HG02610 (cell line): ENCODE measurements around the gene OR2V1.
"Not testable (repeated sequence)": the region's sequence is repeated elsewhere in the genome, so short reads cannot be mapped to it uniquely, and the experiment has no call there.

Experiments used
- ATAC-seq: cut with Tn5 transposase; IDR thresholded peaks from one replicate; pipeline ENCODE4 v1.9.1; 2021; ENCODE audit warnings: mild to moderate bottlenecking, moderate library complexity; ENCODE audit not compliant: unreplicated experiment

The OR2V1 gene

DNA sequence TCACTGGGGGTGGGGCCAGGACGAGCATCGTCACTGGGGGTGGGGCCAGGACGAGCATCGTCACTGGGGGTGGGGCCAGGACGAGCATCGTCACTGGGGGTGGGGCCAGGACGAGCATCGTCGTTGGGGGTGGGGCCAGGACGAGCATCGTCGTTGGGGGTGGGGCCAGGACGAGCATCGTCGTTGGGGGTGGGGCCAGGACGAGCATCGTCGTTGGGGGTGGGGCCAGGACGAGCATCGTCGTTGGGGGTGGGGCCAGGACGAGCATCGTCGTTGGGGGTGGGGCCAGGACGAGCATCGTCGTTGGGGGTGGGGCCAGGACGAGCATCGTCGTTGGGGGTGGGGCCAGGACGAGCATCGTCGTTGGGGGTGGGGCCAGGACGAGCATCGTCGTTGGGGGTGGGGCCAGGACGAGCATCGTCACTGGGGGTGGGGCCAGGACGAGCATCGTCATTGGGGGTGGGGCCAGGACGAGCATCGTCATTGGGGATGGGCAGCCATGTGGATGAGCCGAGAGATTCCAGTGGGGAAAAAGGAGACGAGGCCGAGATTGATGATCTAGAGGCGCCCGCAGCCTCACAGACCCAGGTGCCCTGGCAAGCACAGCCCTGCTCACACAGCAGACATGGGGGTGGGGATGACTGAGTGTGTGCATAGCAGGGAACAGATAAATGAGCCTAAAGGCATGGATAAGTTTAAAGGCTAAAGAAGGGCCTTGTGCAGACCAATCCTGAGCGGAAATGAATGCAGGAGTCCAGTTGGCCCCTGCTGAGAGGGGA is 30.0 kb upstream of the OR2V1 start:
- ATAC-seq: not testable (repeated sequence)

DNA sequence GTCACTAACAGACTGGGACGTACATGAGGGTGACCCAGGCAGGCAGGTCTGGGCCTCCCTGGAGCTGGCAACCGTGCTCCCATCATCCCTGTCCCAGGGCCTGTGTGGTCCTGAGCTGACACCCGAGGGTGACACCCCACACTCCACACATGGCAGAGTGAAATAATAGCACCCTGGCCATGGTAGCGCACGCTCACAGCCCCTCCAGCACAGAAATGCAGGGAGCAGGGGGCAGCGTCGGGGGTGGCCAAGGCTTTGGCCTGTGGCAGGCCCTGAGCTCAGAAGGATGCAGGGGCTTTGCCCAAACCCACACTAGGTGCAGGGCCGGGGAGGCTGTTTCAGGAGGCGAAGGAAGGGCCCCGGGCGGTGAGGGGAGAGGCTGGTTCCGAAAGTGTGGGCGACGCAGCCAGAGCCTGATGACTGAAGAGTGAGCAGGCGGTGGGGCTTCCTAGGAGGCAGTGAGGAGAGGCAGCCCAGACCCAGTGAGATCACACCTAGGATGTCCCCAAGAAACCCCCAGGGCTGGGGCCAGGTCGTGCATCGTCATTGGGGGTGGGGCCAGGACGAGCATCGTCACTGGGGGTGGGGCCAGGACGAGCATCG is 29.3 kb upstream of the OR2V1 start:
- ATAC-seq: no peak

DNA sequence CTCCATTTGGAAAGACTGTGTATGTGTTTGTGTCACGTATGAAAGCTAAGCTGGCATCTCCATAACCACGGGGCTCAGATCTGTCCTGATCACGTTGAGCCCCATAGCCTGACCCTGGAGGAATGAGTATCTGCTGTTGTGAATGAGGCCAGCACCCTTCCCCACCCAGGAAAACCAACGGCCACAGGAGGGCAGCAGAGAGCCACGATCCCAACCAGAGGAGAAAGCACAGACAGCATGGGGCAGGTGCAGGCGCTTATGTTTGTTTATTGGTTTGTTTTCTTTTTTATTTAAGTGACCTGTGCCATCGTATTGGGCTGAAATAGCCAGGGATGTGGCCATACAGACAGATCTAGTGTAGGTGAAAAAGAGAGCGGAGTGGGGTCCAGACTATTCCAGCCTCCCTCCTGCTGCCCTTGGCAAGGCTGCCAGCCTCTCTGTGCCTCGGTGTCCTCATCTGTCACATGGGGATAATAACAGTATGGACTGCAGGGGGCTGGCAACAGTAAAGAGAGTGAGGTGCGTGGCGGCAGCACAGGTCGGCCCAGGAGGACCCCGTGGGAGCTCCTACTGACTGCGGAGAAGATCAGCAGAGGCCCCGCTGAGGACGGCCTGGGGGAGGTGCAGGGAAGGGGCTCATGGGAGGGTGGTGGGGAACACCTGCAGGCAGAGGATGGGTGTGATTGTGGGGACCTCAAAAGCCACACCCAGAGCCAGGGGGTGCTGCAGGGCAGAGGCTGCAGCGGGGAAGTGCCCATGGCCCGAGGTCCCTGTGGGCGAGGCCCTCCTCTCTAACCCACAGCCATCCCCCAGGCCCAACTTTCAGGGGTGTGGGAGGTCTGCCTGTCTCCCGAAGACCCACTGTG is 28.6 kb upstream of the OR2V1 start:
- peak; percentile 52 for ATAC-seq

- ATAC-seq: no peak
Measured at GRCh38 chr5:181158869-181159268, 27.9 kb upstream of the OR2V1 start.

DNA sequence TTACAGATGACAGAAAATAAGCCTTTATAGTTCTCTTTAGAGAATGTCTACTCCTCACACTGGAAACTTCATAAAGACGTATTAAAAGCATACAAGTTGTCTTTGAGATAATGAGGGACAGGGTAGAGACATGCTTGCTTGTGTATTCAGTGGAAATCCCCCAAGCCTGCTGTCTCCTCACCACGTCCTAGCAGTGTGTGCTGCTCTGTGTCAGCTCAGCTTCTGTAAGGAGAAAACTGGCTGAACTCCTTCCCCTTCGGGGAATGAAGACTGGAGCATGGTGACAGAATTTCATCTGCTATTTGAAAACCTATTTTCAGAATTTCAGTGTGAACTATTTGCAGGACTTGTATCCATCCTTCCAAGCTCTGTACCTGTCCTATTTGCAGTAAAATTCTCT is 25.8 kb upstream of the OR2V1 start:
- ATAC-seq: peak; percentile 44

- no peak for ATAC-seq
Measured at GRCh38 chr5:181153814-181154213, 22.8 kb upstream of the OR2V1 start.

DNA sequence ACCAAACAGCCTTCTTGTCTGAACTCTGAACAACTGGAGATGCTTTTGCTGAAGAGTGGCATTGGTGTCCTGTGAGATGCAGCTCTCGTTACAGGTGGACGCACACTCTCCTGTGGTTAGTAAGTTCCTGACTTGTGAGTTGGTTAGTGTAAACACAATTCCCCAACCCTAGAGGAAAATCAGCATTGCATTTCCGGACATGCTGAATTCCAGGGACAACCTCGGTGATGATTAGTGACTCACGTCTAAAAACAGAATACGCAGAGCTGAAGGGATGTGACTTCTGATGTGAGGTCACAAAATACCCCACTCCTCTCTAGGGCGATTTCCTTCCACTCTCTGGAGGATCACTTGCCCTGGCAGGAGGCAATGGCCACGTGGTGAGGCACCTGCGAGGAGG is 21.4 kb upstream of the OR2V1 start:
- ATAC-seq: no peak

GRCh38 chr5:181151146-181151545 is 20.2 kb upstream of the OR2V1 start:
- ATAC-seq: no peak

DNA sequence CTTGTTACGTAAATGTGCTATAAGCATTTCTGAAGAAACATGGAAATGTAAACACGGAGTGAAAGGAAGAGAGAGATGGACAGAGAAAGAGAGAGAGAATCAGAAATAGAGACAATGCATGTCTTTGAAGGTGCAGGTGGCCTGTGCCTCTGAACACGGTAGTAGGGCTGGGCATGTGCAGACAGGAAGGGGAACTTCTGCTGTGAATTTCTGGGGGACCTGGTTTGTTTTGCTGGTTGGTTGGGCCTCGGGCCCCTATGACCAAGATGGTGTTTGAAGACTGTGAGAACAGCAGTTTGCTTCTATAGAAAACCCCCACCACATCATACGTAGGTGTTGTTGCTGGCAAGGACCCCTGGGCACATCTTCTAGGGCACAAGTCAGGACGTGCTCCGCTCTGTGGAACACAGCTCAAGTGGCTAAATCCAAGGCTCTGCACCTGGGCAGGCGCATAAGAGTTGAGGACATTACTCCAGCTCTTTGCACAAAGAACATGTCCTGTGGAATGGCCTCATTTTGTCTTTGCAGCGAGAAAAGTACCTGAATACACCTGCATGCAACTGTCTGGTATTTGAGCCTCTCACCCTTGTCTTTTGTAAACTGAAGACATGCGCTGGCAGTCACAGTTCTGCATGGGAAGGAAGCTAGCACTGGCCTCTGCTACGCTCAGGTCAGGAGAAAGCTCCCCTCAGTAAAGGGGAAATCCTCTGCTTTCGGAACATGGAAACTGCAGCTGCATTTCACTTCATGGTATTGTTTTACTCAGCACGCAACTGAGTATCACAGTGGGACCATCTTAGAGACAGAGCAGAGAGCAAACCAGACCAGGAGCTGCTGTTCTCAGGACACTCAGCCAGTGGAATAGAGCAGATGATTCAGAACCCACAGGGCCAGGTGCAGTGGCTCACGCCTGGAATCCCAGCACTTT is 19.1 kb upstream of the OR2V1 start:
- no peak for ATAC-seq

GRCh38 chr5:181149355-181149754 is 18.4 kb upstream of the OR2V1 start:
- no peak for ATAC-seq

DNA sequence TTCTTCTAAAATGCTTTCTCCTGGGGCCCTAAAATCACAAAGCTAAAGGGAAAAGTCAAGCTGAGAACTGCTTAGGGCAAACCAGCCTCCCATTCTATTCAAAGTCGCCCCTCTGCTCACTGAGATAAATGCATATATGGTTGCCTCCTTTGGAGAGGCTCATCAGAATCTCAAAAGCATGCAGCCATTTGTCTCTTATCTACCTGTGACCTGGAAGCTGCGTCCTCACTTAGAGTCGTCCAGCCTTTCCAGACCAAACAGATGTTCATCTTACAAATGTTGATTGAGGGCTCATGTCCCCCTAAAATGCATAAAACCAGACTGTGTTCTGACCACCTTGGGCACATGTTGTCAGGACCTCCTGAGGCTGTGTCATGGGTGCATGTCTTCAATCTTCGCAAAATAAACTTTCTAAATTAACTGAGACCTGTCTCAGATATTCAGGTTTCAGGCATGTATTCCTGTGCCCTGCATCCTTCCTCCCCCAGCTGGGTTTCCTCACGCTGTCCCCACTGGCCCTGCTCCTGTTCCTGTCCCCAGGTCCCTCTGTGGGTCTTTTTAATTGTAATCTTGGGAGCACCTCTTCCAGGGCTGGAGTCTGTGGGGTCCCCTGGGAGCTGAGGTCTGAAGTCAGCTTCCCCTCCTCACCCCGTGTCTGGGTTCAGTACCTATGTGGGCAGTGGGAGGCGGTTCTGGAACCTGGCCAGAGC is 16.1 kb upstream of the OR2V1 start, which contains the start of gene OR2V2:
OR2V2 (plus strand) TSS at position 660 of the 710 bp plus-strand sequence. CDS start 7,357 bp downstream, outside the sequence.
- not testable (repeated sequence) for ATAC-seq

GRCh38 chr5:181145133-181145532 is 14.2 kb upstream of the OR2V1 start:
- no peak for ATAC-seq

GRCh38 chr5:181142054-181142453 is 11.1 kb upstream of the OR2V1 start:
- ATAC-seq: no peak

DNA sequence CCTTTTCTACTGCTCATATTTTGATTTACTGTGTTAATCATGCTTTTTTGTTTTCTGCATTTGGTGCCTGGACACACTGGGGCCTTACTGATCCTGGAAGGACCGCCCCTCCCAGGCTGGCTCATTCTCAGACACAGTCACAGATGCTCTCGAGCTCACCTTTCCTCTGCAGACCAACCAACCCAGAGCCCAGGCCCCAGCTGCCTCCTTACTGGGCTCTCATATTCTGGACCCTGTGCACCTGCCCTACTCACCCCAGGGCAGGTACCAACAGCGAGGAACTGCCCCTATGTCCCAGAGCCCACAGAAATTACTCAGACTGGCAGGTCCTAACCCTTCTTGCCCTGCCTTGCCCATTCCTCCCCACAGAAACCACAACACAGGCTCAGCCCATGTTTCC is 9.8 kb upstream of the OR2V1 start:
- ATAC-seq: no peak

GRCh38 chr5:181138258-181138657 is 7.3 kb upstream of the OR2V1 start:
- ATAC-seq: no peak

DNA sequence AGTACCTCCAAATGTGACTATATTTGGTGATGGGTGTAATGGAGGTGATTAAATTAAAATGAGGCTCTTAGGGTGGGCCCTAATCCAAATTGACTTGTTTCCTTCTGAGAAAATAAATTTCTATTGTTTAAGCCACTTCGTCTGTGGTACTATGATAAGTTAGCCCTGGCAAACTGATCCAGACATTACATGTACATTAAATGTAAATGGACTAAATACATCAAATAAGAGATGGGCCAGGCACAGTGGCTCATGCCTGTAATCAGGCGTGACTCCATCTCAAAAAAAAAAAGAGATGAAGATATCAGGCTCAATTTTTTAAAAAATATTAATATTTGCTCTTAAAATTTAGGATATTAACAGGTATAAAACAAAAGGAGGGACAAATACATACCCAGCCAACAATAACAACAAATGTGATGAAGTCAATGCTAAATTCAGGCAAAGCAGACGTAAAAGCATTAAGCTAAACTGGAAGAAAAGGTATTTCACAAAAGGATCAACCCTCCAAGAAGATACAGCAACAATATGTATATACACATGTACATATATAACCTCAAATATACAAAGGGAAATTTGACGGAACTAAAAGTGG is 5.5 kb upstream of the OR2V1 start:
- no peak for ATAC-seq

DNA sequence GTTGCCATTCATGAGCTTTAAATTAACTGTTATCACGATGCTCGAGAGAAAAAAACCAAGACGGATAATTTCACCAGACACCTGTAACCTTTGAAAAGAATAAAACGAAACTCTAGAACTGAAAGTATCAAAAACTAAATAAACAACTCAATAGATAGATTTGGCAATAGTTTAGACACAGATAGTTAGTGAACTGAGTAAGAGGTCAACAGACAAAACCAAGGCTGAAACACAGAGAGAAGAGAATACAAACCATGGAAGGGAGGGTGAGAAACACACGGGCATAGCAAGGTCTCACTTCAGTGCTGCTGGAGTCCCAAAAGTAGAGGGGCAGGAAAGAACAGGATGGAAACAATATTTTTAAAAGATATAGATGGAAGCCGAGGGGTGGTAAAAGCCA is 3.3 kb upstream of the OR2V1 start:
- no peak for ATAC-seq

GRCh38 chr5:181133610-181134231 is 2.8 kb upstream of the OR2V1 start:
- no peak for ATAC-seq

GRCh38 chr5:181133083-181133482 is 2.1 kb upstream of the OR2V1 start:
- no peak for ATAC-seq
